AG10803 (cell line): ENCODE results near the gene R3HDML.
"Not testable (repeated sequence)": the region's sequence is repeated elsewhere in the genome, so short reads cannot be mapped to it uniquely, and the experiment has no call there.

ENCODE experiments used
- DNase-seq: peaks from one replicate; pipeline ENCODE4 v3.0.0; 2010; ENCODE audit warnings: low read depth
- H3K4me3 ChIP-seq: 2 replicates; pipeline ENCODE4 v1.5.1; 2011; ENCODE audit warnings: mild to moderate bottlenecking, low read length, control low read depth
- TF ChIP-seq, protein P1 (sequence below): conservative IDR thresholded peaks from 2 replicates; pipeline ENCODE4 v1.5.1; 2011; ENCODE audit warnings: mild to moderate bottlenecking, low read length, control low read depth, inconsistent platforms

R3HDML gene

DNA sequence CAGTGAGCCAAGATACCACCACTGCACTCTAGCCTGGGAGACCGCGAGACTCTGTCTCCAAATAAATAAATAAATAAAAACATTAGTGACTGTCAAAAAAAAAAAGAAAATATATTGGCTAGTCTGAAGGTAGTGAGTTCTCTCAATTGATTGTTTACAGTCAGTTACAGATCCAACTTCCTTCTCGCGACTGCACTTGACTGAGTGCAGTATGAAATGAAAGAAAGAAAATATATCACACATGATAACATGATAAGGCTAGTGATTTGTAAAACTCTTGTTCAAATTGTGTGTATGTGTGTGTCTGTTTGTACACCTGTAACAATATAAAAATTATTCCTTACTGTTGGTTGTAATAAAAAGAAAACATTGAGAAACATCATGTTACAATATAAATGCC, 7.9 kb downstream of the R3HDML start:
- DNase-seq, result no peak
- no peak overlapping the region for H3K4me3 ChIP-seq
- TF ChIP-seq, protein P1, sequence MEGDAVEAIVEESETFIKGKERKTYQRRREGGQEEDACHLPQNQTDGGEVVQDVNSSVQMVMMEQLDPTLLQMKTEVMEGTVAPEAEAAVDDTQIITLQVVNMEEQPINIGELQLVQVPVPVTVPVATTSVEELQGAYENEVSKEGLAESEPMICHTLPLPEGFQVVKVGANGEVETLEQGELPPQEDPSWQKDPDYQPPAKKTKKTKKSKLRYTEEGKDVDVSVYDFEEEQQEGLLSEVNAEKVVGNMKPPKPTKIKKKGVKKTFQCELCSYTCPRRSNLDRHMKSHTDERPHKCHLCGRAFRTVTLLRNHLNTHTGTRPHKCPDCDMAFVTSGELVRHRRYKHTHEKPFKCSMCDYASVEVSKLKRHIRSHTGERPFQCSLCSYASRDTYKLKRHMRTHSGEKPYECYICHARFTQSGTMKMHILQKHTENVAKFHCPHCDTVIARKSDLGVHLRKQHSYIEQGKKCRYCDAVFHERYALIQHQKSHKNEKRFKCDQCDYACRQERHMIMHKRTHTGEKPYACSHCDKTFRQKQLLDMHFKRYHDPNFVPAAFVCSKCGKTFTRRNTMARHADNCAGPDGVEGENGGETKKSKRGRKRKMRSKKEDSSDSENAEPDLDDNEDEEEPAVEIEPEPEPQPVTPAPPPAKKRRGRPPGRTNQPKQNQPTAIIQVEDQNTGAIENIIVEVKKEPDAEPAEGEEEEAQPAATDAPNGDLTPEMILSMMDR, result no peak

DNA sequence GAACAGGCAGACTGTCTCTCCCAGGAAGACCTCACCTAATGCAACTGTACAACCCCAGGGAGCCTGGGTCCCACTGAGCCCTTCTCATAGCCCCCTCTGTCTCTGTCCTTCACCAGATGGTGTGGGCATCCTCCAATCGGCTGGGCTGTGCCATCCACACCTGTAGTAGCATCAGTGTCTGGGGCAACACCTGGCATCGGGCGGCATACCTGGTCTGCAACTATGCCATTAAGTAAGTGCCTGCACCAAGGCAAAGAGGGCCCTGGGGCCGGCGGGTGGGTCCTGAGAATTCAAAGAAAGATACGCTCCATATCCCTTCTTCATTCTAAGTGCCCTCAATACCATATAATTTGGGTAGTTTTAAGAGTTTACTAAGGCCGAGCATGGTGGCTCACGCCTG, 8.3 kb downstream of the R3HDML start:
- DNase-seq, result no peak
- no peak overlapping the region for H3K4me3 ChIP-seq
- TF ChIP-seq, protein P1, result no peak

DNA sequence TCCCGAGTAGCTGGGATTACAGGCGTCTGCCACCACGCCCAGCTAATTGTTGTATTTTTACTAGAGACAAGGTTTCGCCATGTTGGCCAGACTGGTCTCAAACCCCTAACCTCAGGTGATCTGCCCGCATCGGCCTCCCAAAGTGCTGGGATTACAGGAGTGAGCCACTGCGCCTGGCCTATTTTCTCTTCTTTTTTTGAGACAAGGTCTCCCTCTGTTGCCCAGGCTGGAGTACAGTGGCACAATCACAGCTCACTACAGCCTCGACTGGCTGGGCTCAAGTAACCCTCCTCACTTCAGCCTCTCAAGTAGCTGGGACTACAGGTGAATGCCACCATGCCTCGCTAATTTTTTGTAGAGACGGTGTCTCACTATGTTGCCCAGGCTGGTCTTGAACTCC, 9.1 kb downstream of the R3HDML start:
- not testable (repeated sequence) for DNase-seq, H3K4me3 ChIP-seq

DNA sequence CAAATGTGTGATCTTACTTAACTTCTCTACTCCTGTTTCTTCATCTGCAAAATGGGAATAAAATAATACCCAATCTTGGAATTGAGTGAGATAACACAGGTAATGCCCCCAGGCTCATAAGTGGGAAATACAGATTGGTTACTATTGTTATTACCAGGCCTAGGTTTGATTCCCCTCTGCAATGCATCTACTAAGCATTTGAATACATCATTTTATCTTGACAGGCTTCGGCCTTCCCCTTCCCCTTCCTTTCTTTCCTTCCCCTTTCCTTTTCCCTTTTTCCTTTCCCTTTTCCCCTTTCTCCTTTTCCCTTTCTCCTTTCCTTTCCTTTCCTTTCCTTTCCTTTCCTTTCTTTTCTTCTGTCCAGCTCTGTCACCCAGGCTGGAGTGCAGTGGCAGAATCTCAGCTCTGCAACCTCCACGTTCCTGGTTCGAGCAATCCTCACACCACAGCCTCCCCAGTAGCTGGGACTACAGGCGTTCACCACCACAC, 11.4 kb downstream of the R3HDML start:
- no peak overlapping the region for H3K4me3 ChIP-seq
- TF ChIP-seq, protein P1, result no peak
- no peak for DNase-seq

DNA sequence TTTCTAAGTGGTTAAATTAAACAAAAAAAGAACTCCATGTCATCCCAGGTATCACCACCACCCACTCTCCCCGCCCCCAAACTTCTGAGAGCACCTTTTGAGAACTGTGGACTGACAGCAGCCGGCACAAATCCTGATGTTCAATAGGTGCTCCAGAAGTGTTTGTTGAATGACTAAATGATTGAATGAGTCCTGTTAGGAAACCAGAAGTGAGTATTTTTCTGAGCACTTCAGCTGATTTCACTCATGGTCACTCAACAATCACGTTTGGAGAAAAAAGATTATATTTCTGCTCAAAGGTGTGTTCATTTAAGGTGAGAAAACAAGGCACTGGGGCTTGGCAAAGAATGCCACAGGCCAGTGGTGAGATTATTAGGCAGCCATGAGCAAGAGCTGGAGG, 12.5 kb downstream of the R3HDML start:
- TF ChIP-seq, protein P1, result no peak
- no peak for DNase-seq
- no peak overlapping the region for H3K4me3 ChIP-seq

DNA sequence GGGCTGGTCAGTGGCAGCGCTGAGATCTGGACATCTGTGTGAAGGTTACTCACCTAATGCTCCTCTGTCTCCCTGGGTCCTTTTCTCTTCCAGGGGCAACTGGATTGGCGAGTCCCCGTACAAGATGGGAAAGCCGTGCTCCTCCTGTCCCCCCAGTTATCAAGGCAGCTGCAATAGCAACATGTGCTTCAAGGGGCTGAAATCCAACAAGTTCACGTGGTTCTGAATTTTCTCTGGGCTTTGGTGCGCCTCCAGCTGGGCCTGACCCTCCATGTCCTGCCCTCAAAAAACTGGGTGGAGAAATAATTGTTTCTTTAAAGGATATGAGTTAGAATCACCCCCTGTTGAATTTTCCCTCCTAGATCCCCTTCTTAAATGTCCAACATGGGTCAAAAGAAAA, 13.7 kb downstream of the R3HDML start:
- DNase-seq, result no peak
- TF ChIP-seq, protein P1, result no peak
- H3K4me3 ChIP-seq, result no peak overlapping the region

DNA sequence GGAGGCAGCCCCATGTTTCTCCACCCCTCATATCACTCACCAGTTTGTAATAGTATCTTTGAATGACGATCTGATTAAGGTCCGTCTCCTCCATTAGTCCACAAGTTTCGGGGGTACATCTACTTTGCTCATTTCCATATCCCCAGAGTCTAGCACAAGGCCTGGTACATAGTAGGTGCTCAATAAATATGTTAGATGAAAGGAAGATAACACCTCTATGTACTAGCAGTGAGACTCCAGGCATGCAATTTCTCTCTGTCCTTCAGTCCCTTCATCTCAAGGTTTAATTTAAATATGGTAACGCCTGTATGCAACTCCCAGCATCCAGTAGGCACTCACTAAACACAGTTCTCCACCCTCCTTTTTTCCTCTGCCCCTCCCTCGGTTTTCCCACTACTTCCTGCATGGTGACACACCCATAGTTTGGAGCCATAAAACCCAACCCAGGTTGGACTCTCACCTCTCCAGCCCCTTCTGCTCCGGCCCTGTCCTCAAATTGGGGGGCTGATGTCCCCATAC, 18.2 kb downstream of the R3HDML start:
- TF ChIP-seq, protein P1, result no peak
- DNase-seq, result no peak
- H3K4me3 ChIP-seq, result no peak overlapping the region
